Right hindlimb (tissue), 1 donor: ENCODE results near the gene FAM184B.
A peak's percentile ranks its signal among the peaks of the same experiment; 100 is the strongest.

Experiments
- DNase-seq: peaks from one replicate; pipeline ENCODE4 v3.0.0-alpha.2; 2018

The FAM184B gene

DNA sequence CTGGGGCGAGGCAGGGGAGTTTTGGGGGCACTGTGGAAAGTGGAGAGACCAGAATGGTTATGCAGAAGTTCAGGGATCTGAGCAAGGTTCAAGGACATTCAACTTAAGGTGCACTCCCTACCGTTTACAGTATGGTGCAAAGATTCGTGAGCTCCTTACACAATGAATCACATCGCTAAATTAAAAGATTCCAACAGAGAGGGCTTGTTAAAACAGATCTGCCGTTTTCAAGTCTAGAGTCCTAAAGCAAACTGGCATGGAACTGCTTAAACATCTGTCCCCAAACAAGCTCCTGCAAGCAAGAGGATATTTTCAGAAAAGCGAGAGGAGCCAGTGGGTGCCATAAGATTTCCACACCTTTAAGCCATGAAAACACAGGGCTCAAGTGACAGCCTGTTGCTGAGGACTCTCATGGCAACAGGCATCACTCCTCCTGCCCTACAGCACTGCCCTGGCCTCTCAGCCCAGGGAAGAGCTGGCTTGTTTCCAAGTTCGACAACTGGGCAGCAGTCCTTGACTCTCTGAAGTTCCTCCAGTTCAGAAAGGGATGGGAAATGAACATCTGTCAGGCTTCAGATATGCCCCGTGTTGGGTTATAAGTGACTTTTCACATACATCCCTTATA lies 10.0 kb downstream of the FAM184B start:
- peak; percentile 33 for DNase-seq

DNA sequence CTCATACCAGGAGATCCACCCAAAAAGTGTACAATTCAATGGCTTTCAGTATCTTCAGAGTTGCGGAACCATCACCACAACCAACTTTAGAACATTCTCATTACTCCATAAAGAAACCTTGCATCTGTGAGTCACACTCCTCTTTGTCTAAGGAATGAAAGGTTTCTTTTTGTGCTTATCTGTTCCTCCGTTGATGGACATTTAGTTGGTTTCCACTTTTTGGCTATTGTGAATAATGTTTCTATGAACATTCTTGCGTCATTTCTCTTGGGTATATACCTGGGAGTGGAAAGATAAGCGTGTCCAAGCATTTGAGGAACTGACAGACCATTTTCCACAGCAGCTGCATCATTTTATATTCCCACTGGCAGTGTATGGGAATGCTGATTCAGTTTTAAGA lies 10.6 kb downstream of the FAM184B start:
- DNase-seq: no peak

GRCh38 chr4:17769406-17770174 lies 11.8 kb downstream of the FAM184B start:
- DNase-seq: no peak

DNA sequence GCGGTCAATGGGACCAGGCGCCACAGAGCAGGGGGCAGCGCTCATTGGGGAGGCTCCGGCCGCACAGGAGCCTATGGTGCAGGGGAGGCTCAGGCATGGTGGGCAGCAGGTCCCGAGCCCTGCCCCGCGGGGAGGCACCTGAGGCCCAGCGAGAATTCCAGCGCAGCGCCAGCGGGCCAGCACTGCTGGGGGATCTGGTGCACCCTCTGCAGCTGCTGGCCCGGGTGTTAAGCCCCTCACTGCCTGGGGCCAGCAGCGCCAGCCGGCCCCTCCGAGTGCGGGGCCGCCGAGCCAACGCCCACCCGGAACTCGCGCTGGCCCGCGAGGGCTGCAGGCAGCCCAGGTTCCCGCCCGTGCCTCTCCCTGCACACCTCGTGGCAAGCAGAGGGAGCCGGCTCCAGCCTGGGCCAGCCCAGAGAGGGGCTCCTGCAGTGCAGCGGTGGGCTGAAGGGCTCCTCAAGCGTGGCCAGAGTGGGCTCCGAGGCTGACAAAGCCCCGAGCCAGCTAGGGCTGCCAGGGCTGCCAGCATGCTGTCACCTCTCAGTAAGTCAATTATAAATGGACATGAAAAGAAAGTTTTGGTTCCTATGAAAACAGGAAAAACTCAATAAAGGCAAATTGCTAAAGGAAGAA lies 14.5 kb downstream of the FAM184B start:
- DNase-seq: no peak

DNA sequence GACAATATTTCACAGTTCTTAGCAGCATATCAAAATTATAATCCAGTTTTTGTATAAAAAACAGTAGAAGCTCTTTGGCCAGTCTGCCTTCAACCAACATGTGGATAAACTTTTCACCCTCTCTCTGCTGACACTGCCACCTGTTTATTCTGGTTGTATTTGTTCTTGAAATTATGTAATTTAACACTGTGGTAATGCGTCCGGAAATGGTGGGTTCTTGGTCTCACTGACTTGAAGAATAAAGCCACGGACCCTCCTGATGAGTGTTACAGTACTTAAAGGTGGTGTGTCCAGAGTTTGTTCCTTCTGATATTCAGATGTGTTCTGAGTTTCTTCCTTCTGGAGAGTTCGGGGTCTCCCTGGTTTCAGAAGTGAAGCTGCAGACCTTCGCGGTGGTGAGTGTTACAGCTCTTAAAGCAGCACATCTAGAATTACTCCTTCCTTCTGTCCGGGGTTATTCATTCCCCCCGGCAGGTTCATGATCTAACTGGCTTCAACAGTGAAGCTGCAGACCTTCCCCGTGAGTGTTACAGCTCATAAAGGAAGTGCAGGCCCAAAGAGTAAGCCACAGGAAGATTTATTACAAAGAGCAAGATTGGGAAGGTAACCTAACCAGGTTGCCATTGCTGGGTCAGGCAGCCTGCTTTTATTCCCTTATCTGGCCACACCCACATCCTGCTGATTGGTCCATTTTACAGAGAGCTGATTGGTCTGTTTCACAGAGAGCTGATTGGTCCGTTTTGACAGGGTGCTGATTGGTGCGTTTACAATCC lies 15.7 kb downstream of the FAM184B start:
- DNase-seq: no peak

GRCh38 chr4:17763931-17764330 lies 17.5 kb downstream of the FAM184B start:
- no peak for DNase-seq

DNA sequence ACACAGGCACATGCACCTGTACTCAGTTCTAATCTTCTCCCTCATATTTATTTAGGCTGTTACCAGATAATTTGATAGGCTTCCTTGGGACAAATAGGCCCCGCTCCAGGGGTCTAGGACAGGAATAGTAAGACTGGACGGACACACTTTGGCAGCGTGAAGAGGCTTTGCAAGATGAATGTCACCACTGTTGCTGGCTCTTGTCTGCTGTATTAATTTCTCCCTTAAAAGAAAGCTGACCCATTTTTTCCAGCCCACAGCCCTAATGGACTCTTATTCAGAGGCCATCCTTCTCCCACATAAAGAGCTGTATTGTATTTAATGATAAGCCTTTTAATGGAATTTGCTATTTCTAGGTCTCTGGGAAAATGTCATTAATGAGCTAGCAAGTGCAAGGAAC lies 18.0 kb downstream of the FAM184B start:
- no peak for DNase-seq

- no peak for DNase-seq
Measured at GRCh38 chr4:17762726-17763125, 18.7 kb downstream of the FAM184B start.

GRCh38 chr4:17761062-17761461 lies 20.4 kb downstream of the FAM184B start:
- no peak for DNase-seq

GRCh38 chr4:17760626-17761025 lies 20.8 kb downstream of the FAM184B start:
- no peak for DNase-seq

DNA sequence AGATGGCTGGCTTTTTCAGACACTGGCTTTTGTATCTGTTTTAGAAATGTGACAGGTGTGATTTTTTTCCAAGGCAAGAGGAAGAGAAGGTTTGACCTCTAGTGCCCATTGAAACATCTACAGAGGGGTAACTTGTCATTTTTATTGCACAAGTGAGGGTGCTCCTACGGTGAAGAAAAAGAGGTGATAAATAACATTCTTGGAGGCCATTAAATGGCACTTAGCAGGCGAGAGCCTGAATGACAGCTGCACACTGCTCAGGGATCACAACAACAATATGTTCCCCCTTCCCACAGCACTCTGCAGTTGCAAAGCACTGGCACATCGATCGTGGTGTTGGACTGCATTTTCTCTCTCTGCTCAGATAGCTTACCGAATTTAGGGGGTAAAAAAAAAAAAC lies 22.9 kb downstream of the FAM184B start:
- no peak for DNase-seq

DNA sequence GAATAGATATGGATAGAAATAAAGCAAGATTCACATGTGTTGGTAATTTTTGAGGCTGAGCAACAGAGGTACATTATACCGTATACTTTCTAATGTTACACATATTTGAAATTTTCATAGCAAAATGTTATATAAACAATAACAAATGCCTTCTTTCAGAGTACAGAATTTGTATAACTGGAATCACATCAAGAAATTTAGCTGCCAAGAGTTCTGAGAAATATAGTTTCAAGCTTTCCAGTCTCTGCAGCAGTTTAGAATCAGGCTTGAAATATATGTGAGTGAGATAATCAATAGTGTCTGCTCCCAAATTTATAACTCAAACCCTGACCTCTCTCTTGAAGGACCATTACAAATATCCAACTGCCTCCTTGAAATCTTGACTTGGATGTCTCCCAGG lies 23.8 kb downstream of the FAM184B start:
- no peak for DNase-seq

DNA sequence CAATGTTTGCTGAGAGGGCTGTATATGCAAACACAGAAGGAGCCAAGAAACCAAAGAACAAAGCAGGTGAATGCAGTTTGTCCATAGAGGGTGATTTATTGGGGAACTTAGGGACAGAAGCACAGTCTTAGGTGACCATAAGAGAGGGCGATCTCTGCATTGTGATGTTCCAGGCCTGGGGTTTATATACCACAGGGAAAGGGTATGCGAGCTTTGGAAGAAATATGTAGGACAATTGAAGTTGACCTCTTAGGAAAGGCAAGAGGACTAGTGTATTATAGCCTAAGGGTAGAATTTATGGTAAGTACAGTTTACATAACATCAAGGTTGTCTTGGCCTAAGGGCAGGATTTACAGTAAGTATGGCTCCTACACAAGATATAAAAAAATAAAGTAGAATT lies 27.8 kb downstream of the FAM184B start:
- DNase-seq: no peak

GRCh38 chr4:17740702-17741101 lies 40.7 kb downstream of the FAM184B start:
- no peak for DNase-seq

- no peak for DNase-seq
Measured at GRCh38 chr4:17736484-17736883, 44.9 kb downstream of the FAM184B start.

- DNase-seq: no peak
Measured at GRCh38 chr4:17726911-17727310, 54.5 kb downstream of the FAM184B start.

- no peak for DNase-seq
Measured at GRCh38 chr4:17723648-17724047, 57.8 kb downstream of the FAM184B start.

GRCh38 chr4:17722356-17722700 lies 59.1 kb downstream of the FAM184B start:
- DNase-seq: no peak

- peak; percentile 34 for DNase-seq
Measured at GRCh38 chr4:17721496-17722355, 59.7 kb downstream of the FAM184B start.

DNA sequence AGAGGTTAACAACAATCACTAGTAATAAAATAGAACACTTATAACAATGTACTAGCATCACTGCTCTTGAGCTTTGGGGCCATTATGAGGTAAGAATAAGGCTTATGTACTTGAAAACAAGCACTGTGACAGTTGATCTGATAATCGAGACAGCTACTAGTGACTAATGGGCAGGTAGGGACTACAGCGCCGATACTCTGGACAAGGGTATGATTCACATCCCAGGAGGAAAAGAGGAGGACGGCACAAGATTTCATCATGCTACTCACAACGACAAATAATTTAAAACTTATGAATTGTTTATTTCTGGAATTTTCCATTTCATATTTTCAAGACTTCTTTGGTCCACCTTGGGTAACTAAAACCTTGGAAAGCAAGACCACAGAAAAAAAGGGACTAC lies 62.3 kb downstream of the FAM184B start:
- DNase-seq: no peak

GRCh38 chr4:17718471-17718870 lies 63.0 kb downstream of the FAM184B start:
- no peak for DNase-seq

- DNase-seq: no peak
Measured at GRCh38 chr4:17717301-17717700, 64.1 kb downstream of the FAM184B start.

GRCh38 chr4:17715511-17715910 lies 65.9 kb downstream of the FAM184B start:
- no peak for DNase-seq
